ENCODE measurements around the gene JAKMIP1.
"Not testable (repeated sequence)": the region's sequence is repeated elsewhere in the genome, so short reads cannot be mapped to it uniquely, and the experiment has no call there.

JAKMIP1 gene

GRCh38 chr4:6029254-6029653, 171.1 kb downstream of the JAKMIP1 start:
- no peak for DNase-seq

- DNase-seq: no peak
Measured at GRCh38 chr4:6028168-6028567, 172.2 kb downstream of the JAKMIP1 start.

GRCh38 chr4:6027392-6027791, 173.0 kb downstream of the JAKMIP1 start:
- no peak for DNase-seq

GRCh38 chr4:6024313-6024960, 175.9 kb downstream of the JAKMIP1 start:
- no peak for DNase-seq

- DNase-seq: no peak
Measured at GRCh38 chr4:6023731-6024130, 176.6 kb downstream of the JAKMIP1 start.

GRCh38 chr4:6022607-6023288, 177.6 kb downstream of the JAKMIP1 start:
- DNase-seq: no peak

GRCh38 chr4:6021831-6022606, 178.3 kb downstream of the JAKMIP1 start:
- no peak for DNase-seq

- DNase-seq: no peak
Measured at GRCh38 chr4:6020613-6021012, 179.7 kb downstream of the JAKMIP1 start.

- no peak for DNase-seq
Measured at GRCh38 chr4:6019316-6020263, 180.8 kb downstream of the JAKMIP1 start.

GRCh38 chr4:6018331-6018730, 182.0 kb downstream of the JAKMIP1 start, which contains the start of gene C4orf50:
Gene C4orf50 (minus strand): TSS chr4:6018431.
- no peak for DNase-seq

- DNase-seq: no peak
Measured at GRCh38 chr4:6017800-6018199, 182.5 kb downstream of the JAKMIP1 start.

GRCh38 chr4:6017030-6017429, 183.3 kb downstream of the JAKMIP1 start:
- no peak for DNase-seq

- DNase-seq: no peak
Measured at GRCh38 chr4:6013564-6013963, 186.8 kb downstream of the JAKMIP1 start.

- DNase-seq: no peak
Measured at GRCh38 chr4:6012200-6012599, 188.1 kb downstream of the JAKMIP1 start.

- no peak for DNase-seq
Measured at GRCh38 chr4:6011686-6012085, 188.7 kb downstream of the JAKMIP1 start.

GRCh38 chr4:6011271-6011671, 189.1 kb downstream of the JAKMIP1 start:
- DNase-seq: no peak

- no peak for DNase-seq
Measured at GRCh38 chr4:6010789-6011188, 189.6 kb downstream of the JAKMIP1 start.

GRCh38 chr4:6009452-6009851, 190.9 kb downstream of the JAKMIP1 start:
- DNase-seq: no peak

GRCh38 chr4:6008766-6009385, 191.5 kb downstream of the JAKMIP1 start:
- no peak for DNase-seq

- no peak for DNase-seq
Measured at GRCh38 chr4:6008092-6008551, 192.2 kb downstream of the JAKMIP1 start.

- DNase-seq: no peak
Measured at GRCh38 chr4:6005175-6005574, 195.2 kb downstream of the JAKMIP1 start.

GRCh38 chr4:6003485-6003884, 196.9 kb downstream of the JAKMIP1 start:
- DNase-seq: not testable (repeated sequence)
